PFSK-1 (cell line): Measurements from ENCODE around the gene RBM26.

Experiments
- POLR2AphosphoS5 ChIP-seq: IDR thresholded peaks from 2 replicates; pipeline ENCODE4 v1.6.1; 2012; ENCODE audit warnings: low read depth, mild to moderate bottlenecking, control low read depth, low read length, moderate library complexity
- TAF1 ChIP-seq: IDR thresholded peaks from 2 replicates; pipeline ENCODE4 v1.6.1; 2012; ENCODE audit warnings: low read length, control low read depth, borderline replicate concordance; ENCODE audit not compliant: insufficient read depth

GRCh38 chr13:79398915-79399314 lies 7.1 kb downstream of the RBM26 start:
- TF ChIP-seq POLR2AphosphoS5 (no peak), TAF1 (no peak)
